Neural cell (in vitro differentiated cells): ENCODE measurements around the gene KRTAP9-4.

Experiments used
- CTCF ChIP-seq: fragments of 450-650 bp; IDR thresholded peaks from 2 replicates; pipeline ENCODE4 v1.5.1; 2014; ENCODE audit warnings: antibody characterized with exemption, mild to moderate bottlenecking, moderate library complexity; ENCODE audit not compliant: poor library complexity, severe bottlenecking
- EP300 ChIP-seq: fragments of 450-650 bp; conservative IDR thresholded peaks from 2 replicates; pipeline ENCODE4 v1.6.1; 2014; ENCODE audit warnings: antibody characterized with exemption, mild to moderate bottlenecking, moderate library complexity; ENCODE audit not compliant: poor library complexity, severe bottlenecking
- EZH2 ChIP-seq: fragments of 200-600, 300-800 bp; shearing (Covaris generic), sonication (generic); IDR thresholded peaks from 2 replicates; pipeline ENCODE4 v1.6.1; 2014; ENCODE audit warnings: antibody characterized with exemption, low read length, borderline replicate concordance, mild to moderate bottlenecking; ENCODE audit not compliant: insufficient read depth, poor library complexity, severe bottlenecking
- MXI1 ChIP-seq: fragments of 450-650 bp; conservative IDR thresholded peaks from 2 replicates; pipeline ENCODE4 v1.6.1; 2014; ENCODE audit warnings: antibody characterized with exemption, mild to moderate bottlenecking; ENCODE audit not compliant: poor library complexity, severe bottlenecking
- POLR2AphosphoS5 ChIP-seq: IDR thresholded peaks from 2 replicates; pipeline ENCODE4 v1.6.1; 2012
- RAD21 ChIP-seq: fragments of 450-650 bp; conservative IDR thresholded peaks from 2 replicates; pipeline ENCODE4 v1.6.1; 2014; ENCODE audit warnings: antibody characterized with exemption, mild to moderate bottlenecking, moderate library complexity
- REST ChIP-seq: IDR thresholded peaks from 2 replicates; pipeline ENCODE4 v1.6.1; 2012; ENCODE audit warnings: borderline replicate concordance
- SMC3 ChIP-seq: fragments of 450-650 bp; conservative IDR thresholded peaks from 2 replicates; pipeline ENCODE4 v1.6.1; 2014; ENCODE audit warnings: antibody characterized with exemption, mild to moderate bottlenecking, moderate library complexity; ENCODE audit not compliant: poor library complexity
- TAF1 ChIP-seq: IDR thresholded peaks from 2 replicates; pipeline ENCODE4 v1.6.1; 2012; ENCODE audit warnings: low read depth

- TF ChIP-seq REST (no peak), EZH2 (no peak), CTCF (no peak), TAF1 (no peak), POLR2AphosphoS5 (no peak), EP300 (no peak), SMC3 (no peak), RAD21 (no peak), MXI1 (no peak)
Measured at GRCh38 chr17:41278176-41278955, 28.9 kb downstream of the KRTAP9-4 start.
